ENCODE data around the gene OR7C1.
"Not testable (repeated sequence)": the region's sequence is repeated elsewhere in the genome, so short reads cannot be mapped to it uniquely, and the experiment has no call there.

The OR7C1 gene

DNA sequence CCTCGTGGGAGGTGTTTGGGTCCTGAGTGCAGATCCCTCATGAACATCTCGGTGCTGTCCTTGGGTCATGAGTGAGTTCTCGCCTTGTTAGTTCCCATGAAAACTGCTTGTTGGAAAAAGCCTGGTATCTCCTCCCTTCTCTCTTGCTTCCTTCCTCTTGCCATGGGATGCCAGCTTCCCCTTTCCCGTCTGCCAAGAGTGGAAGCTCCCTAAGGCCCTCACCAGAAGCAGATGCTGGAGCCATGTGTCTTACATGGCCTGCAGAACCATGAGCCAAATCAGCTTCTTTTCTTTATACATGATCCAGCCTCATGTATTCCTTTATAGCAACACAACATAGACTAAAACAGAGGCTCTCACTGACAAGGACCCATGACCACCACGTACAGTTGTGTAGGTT is 64.8 kb downstream of the OR7C1 start:
- H3K4me1 ChIP-seq (ENCODE audit: insufficient read depth, low read length), result no peaks in the 10 kb centered on the region
- no peak overlapping the region for H3K4me3 ChIP-seq (ENCODE audit: low read length)
- H2AFZ ChIP-seq (ENCODE audit: low read depth, low read length), result no peak overlapping the region
- no peaks in the 10 kb centered on the region for H3K36me3 ChIP-seq (ENCODE audit: insufficient read depth, low read length)
- H3K9me3 ChIP-seq (ENCODE audit: low read length), result no peaks in the 10 kb centered on the region
- H3K27me3 ChIP-seq (ENCODE audit: insufficient read depth, low read length), result no peaks in the 10 kb centered on the region

DNA sequence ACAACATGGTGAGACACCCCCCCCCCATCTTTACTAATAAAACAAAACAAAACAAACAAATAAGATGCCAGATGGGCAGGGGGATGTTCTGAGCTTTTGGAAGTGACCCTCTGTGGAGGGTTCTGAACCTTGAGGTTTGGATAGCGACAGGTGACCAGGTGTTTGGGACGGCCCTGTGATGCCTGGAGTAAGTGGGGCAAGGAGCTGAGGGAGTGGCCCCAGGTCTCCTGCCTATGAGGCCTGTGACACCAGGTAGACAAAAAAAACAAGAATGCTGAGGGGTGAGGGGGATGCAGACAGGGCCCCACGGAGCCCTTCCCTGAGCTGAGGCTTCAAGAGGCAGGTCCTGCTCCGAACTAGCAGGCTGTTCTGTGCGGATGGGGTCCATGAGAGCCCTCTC is 65.8 kb downstream of the OR7C1 start:
- no peak overlapping the region for H2AFZ ChIP-seq (ENCODE audit: low read depth, low read length)
- no peaks in the 10 kb centered on the region for H3K9me3 ChIP-seq (ENCODE audit: low read length)
- H3K36me3 ChIP-seq (ENCODE audit: insufficient read depth, low read length), result no peaks in the 10 kb centered on the region
- H3K27me3 ChIP-seq (ENCODE audit: insufficient read depth, low read length), result no peaks in the 10 kb centered on the region
- no peak overlapping the region for H3K4me3 ChIP-seq (ENCODE audit: low read length)
- no peaks in the 10 kb centered on the region for H3K4me1 ChIP-seq (ENCODE audit: insufficient read depth, low read length)

DNA sequence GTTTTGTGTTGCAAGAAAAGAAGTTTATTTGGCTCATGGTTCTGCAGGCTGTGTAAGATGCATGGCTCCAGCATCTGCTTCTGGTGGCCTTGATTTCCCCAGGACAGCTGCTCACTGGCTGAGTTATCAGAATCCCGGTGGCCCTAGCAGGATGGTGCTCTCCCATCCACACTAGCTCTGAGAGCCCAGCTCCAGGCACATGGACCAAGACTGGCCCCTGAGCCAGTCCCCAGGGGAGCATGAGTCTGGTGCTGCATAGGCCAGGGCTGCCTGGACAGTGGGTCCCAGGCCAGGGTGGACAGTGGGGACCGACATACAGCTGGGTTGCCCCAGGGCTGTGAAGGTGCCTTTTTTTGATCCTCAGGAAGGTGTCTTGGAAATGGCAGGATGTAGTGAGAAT is 67.0 kb downstream of the OR7C1 start:
- Histone ChIP-seq H3K4me1 (ENCODE audit: insufficient read depth, low read length) (no peaks in the 10 kb centered on the region), H3K36me3 (ENCODE audit: insufficient read depth, low read length) (no peaks in the 10 kb centered on the region), H3K27me3 (ENCODE audit: insufficient read depth, low read length) (no peaks in the 10 kb centered on the region), H2AFZ (ENCODE audit: low read depth, low read length) (no peak overlapping the region), H3K4me3 (ENCODE audit: low read length) (no peak overlapping the region), H3K9me3 (ENCODE audit: low read length) (no peaks in the 10 kb centered on the region)

DNA sequence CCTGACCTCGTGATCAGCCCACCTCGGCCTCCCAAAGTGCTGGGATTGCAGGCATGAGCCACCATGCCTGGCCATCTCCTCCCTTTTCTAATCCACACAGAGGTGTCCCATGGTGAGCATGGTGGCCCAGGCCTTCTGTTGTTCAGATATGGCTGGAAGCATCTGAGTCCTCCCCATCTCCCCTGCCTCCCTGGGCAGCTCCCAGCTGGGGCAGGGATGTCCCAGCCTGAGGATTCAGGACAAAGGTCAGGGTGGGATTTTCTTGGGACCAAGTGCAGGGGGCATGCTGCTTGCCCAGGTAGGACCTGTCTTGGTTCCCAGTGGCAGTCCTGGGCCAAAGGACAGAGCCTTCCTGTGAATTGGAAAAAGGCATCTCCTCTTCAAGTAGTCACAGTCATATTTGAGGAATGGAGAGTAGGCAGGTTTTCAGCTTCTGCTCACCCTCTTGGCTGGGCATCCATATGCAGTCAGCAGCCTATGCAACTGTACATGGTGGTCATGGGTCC is 67.5 kb downstream of the OR7C1 start:
- H3K36me3 ChIP-seq (ENCODE audit: insufficient read depth, low read length), result no peaks in the 10 kb centered on the region
- H2AFZ ChIP-seq (ENCODE audit: low read depth, low read length), result no peak overlapping the region
- H3K9me3 ChIP-seq (ENCODE audit: low read length), result no peaks in the 10 kb centered on the region
- no peaks in the 10 kb centered on the region for H3K4me1 ChIP-seq (ENCODE audit: insufficient read depth, low read length)
- no peak overlapping the region for H3K4me3 ChIP-seq (ENCODE audit: low read length)
- no peaks in the 10 kb centered on the region for H3K27me3 ChIP-seq (ENCODE audit: insufficient read depth, low read length)

DNA sequence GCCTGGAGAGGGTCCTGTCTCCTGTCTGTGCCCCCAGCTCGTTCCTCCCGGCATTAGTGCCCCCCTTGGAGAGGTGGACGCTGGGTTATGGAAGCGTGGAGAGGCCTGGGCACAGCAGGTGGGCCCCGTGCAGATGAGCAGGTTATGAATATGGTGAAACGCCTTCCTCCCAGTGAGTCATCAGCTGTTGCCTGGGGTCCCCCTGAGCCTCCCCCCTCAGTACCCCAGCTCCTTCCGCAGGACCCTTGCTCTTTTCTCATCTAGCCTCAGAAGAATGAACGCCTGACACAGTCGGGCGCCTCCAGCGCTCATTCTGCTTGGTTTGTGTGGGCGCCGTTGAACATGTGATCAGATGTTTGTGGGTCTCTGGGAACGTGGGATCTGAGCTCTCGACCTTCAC is 69.1 kb downstream of the OR7C1 start:
- not testable (repeated sequence) for H3K27me3 ChIP-seq (ENCODE audit: insufficient read depth, low read length); H3K36me3 ChIP-seq (ENCODE audit: insufficient read depth, low read length); H3K4me3 ChIP-seq (ENCODE audit: low read length); H3K4me1 ChIP-seq (ENCODE audit: insufficient read depth, low read length); H2AFZ ChIP-seq (ENCODE audit: low read depth, low read length); H3K9me3 ChIP-seq (ENCODE audit: low read length)

DNA sequence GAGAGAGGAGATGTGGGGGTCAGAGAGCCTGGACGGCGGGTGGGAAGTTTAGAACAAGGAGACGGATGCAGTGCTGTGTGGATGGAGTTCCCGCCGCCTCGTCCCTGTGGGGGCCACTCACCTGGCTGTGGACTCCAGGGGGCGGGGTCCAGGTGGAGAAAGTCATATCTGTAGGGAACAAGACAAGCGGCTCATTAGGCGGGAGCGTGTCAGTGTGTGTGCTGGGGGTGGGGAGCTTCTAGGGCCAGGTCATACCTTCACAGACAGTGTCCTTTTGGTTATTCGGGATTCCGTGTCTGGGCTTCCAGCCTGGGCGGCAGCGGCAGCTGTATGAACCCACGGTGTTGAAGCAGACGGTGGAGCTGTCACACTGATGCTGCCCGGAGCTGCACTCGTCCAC is 69.6 kb downstream of the OR7C1 start:
- H3K9me3 ChIP-seq (ENCODE audit: low read length); H3K4me1 ChIP-seq (ENCODE audit: insufficient read depth, low read length); H2AFZ ChIP-seq (ENCODE audit: low read depth, low read length): not testable (repeated sequence)

DNA sequence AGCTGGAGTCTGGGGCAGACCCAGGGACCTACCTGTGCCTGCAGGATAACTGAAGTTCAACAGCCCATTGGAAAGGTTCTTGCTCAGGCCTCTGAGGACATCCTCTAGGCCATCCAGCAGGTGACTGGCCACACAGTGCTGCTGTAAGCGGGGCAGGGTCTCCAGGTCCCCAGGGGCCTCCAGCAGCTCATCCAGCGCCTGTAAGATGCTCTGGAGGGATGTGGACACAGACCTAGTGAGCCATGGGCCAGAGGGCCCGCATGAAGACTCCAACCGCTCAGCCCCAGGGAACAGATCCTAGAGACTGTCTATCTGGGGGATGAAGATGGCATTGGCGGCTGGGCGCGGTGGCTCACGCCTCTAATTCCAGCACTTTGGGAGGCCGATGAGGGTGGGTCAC is 70.6 kb downstream of the OR7C1 start:
- no peak overlapping the region for H2AFZ ChIP-seq (ENCODE audit: low read depth, low read length)
- peaks cover 2% of the 10 kb centered on the region for H3K9me3 ChIP-seq (ENCODE audit: low read length)
- H3K36me3 ChIP-seq (ENCODE audit: insufficient read depth, low read length), result no peaks in the 10 kb centered on the region
- no peaks in the 10 kb centered on the region for H3K4me1 ChIP-seq (ENCODE audit: insufficient read depth, low read length)
- no peaks in the 10 kb centered on the region for H3K27me3 ChIP-seq (ENCODE audit: insufficient read depth, low read length)
- no peak overlapping the region for H3K4me3 ChIP-seq (ENCODE audit: low read length)

More for the DNA sequence above, 69.6 kb downstream of the OR7C1 start:
- H3K4me3 ChIP-seq (ENCODE audit: low read length); H3K36me3 ChIP-seq (ENCODE audit: insufficient read depth, low read length); H3K27me3 ChIP-seq (ENCODE audit: insufficient read depth, low read length): not testable (repeated sequence)

DNA sequence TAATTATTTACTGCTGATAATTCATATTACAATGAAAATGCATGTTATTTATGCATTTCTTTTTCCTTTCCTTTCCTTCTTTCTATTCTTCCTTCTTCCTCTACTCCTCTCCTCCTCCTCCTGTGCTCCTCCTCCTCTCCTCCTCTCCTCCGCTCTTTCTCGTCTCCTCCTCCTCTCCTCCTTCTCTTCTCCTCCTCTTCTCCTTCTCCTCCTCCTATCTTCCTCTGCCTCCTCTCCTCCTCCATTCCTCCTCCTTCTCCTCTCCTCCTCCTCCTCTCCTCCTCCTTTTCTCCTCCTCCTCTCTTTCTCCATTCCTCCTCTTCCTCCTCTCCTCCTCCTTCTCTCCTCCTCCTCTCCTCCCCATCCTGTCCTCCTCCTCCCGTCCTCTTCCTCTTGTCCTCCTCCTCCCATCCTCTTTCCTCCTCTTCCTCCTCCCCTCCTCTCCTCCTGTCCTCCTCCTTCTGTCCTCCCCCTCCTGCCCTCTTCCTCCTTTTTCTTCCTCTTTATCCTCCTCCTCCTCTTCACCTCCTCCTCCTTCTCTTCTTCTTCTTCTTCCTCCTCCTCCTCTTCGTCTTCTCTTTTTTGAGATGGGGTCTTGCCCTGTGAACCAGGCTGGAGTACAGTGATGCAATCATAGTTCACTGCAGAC is 71.4 kb downstream of the OR7C1 start:
- Histone ChIP-seq H3K9me3 (ENCODE audit: low read length) (peaks cover 2% of the 10 kb centered on the region), H2AFZ (ENCODE audit: low read depth, low read length) (no peak overlapping the region), H3K36me3 (ENCODE audit: insufficient read depth, low read length) (no peaks in the 10 kb centered on the region), H3K4me3 (ENCODE audit: low read length) (no peak overlapping the region), H3K27me3 (ENCODE audit: insufficient read depth, low read length) (peaks cover 2% of the 10 kb centered on the region), H3K4me1 (ENCODE audit: insufficient read depth, low read length) (no peaks in the 10 kb centered on the region)

DNA sequence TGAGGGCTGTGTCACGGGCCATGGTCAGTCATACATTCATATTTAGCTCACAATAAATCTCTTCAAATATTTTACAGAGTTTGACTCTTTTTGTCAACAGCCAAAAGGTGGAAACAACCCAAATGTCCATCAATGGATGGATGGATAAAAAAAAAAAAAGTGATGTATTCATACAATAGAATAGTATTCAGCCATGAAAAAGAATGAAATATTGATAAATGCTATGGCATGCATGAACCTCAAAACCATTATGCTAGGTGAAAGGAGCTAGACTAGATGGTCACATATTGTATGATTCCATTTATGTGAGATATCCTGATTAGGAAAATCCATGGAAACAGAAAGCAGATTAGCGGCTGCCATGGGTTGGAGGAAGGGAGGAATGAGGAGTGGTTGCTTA is 72.9 kb downstream of the OR7C1 start:
- Histone ChIP-seq H3K4me1 (ENCODE audit: insufficient read depth, low read length) (no peaks in the 10 kb centered on the region), H3K4me3 (ENCODE audit: low read length) (no peak overlapping the region), H3K36me3 (ENCODE audit: insufficient read depth, low read length) (no peaks in the 10 kb centered on the region), H3K9me3 (ENCODE audit: low read length) (peaks cover 2% of the 10 kb centered on the region), H3K27me3 (ENCODE audit: insufficient read depth, low read length) (peaks cover 6% of the 10 kb centered on the region), H2AFZ (ENCODE audit: low read depth, low read length) (no peak overlapping the region)

DNA sequence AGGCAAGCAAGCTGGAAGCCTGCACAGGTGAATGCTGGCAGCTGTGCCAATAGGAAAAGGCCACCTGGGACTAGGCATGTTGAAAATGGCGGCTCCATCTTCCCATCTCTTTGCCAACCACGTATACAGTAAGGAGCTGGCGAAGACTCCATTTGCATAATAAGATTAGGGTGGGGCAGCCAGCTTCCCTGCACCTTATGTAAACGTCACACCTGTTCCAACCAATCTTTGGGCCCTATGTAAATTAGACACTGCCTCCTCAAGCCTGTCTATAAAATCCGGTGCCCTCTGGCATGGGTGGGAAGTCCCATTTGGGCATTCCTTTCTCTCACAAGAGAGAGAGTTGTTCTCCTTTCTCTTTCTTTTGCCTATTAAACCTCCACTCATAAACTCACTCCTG is 73.4 kb downstream of the OR7C1 start:
- Histone ChIP-seq H3K4me3 (ENCODE audit: low read length) (no peak overlapping the region), H3K9me3 (ENCODE audit: low read length) (peaks cover 2% of the 10 kb centered on the region), H2AFZ (ENCODE audit: low read depth, low read length) (no peak overlapping the region), H3K36me3 (ENCODE audit: insufficient read depth, low read length) (no peaks in the 10 kb centered on the region), H3K27me3 (ENCODE audit: insufficient read depth, low read length) (peaks cover 8% of the 10 kb centered on the region), H3K4me1 (ENCODE audit: insufficient read depth, low read length) (no peaks in the 10 kb centered on the region)

DNA sequence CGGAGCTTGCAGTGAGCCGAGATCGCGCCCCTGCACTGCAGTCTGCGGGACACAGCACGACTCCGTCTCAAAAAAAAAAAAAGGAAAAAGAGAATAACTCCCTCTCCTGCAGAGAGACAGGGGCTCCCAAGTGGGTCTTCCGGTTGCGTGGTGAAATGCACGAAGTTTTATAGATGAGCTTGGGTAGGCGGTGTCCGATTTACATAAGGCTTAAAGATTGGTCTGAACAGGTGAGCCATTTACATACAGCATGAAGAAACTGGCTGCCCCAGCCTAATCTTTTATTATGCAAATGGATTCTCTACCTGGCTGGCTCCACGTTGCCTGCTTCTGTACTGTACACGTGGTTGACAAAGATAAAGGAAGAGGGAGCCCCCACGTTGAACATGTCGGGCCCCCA is 76.2 kb downstream of the OR7C1 start:
- peaks cover 8% of the 10 kb centered on the region for H3K27me3 ChIP-seq (ENCODE audit: insufficient read depth, low read length)

DNA sequence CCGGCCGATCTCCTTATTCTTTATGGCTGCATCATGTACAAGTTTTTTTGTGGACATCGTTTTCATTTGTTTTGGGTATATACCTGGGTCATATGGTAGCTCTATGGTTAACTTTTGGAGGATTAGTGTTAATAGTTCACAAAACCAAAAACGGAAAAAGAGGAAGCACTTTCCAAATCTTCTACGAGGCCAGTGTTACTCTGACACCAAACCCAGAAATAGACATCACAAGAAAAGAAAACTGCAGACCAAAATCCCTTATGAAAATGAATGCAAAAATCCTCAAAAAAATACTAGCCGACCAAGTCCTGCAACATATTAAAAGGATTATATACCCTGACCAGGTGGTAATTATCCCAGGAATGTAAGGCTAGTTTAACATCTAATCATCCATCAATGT is 86.4 kb downstream of the OR7C1 start:
- Histone ChIP-seq H3K4me1 (ENCODE audit: insufficient read depth, low read length) (no peaks in the 10 kb centered on the region), H3K27me3 (ENCODE audit: insufficient read depth, low read length) (peaks cover 4% of the 10 kb centered on the region), H3K4me3 (ENCODE audit: low read length) (no peak overlapping the region), H3K36me3 (ENCODE audit: insufficient read depth, low read length) (no peaks in the 10 kb centered on the region), H2AFZ (ENCODE audit: low read depth, low read length) (no peak overlapping the region), H3K9me3 (ENCODE audit: low read length) (no peaks in the 10 kb centered on the region)

More for the DNA sequence above, 76.2 kb downstream of the OR7C1 start:
- Histone ChIP-seq H3K4me3 (ENCODE audit: low read length) (no peak overlapping the region), H3K4me1 (ENCODE audit: insufficient read depth, low read length) (no peaks in the 10 kb centered on the region), H3K36me3 (ENCODE audit: insufficient read depth, low read length) (no peaks in the 10 kb centered on the region), H2AFZ (ENCODE audit: low read depth, low read length) (no peak overlapping the region), H3K9me3 (ENCODE audit: low read length) (peaks cover 2% of the 10 kb centered on the region)

All from neuron (in vitro differentiated cells).